GM19193 (cell line): ENCODE data around the gene PSMB8.

ENCODE experiments used
- POLR2A ChIP-seq: IDR thresholded peaks from 4 replicates; pipeline ENCODE4 v1.6.1; 2011; ENCODE audit not compliant: insufficient read depth, insufficient read length; ENCODE audit errors: extremely low read depth

The PSMB8 gene

DNA sequence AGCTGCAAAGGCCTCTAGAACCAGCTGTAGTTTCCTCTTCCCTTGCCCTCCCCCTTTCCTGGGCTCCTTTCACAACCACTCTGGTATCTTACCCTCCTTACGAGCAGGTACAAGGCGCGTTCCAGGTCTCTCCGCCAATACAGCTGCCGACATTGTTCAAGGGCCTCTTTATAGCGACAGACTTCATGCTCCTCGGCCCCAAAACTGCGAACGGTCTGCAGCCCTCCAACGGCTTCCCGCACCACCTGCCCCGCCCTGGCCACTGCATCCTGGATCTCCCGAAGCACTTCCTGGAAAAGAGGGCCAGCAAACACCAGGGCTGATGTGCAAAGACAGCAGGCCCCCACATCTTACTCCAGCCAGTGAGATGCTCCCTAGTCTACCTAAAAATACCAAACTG, 11.3 kb downstream of the PSMB8 start:
- TF ChIP-seq POLR2A = no peak

DNA sequence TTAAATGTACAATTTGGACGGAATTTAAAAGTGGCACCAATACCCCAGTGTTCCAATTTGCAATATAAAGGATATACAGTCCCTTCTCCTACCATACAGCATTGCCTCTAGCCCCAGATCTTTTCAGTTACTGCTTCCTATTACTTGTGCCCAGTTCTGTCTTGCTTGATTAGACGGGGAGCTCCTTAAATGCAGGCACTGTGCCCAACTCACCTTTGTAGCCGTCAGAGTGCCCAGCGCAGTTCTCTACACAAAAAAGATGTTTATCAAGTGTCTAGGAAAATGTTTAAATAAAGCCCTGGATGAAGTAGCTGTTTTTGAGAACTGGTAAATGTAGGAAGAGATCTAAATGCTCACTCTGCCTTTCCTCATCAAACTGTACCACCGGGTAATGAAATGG, 12.9 kb downstream of the PSMB8 start:
- no peak for TF ChIP-seq POLR2A

DNA sequence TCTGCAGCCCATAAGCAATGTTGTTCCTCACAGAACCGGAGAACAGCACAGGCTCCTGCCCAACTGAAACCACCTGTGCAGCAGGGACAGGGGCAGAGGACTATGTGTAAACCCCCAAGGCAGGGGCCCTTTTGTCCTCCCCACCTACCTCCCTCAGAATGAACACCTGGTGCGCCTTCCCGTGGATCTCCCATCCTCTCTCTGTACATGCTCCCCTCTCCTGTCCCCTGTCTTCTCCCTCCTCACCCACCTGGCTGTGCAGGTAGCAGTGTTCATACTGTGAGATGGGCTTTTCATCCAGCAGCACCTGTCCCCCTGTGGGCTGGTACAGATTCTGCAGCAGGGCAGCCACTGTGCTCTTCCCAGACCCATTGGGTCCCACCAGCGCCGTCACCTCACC, 13.8 kb downstream of the PSMB8 start:
- TF ChIP-seq POLR2A = no peak

DNA sequence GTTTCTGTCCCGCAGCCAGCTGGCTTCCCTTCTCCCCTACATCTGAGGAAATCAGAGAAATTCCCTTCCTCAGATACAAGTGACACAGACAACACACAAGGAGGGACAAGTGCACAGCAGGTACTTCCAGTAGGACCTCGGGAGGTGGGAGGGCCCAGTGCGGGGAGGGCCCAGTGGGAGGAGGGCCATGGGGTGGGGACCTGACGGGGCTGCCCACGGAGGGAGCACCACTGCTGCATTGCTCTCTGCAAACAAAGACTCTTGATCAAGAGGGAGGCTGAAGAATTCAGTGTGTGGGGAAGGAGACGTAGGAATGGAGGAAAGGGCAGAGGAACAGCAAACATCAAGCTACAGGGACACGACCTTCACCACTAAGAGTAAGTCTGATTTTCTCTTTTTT, 14.4 kb downstream of the PSMB8 start:
- TF ChIP-seq POLR2A = no peak

DNA sequence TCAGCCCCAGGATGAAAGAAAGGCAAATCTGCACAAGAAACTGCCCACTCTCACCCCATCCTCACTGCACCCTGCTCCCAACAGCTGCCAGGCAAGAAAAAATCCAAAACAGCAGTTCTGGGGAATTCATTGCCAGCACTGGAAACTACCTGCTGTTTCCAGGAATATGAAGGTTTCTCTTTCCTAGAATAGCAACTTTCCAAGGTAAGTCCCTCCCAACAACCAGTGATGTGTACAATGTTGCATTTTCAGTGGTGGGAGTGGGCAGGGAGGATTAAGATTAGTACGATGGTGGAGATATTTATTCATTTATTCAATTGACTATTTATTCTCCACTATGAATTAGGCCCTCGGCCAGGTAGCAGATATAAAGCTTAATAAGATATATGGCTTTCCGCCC, 16.8 kb downstream of the PSMB8 start:
- TF ChIP-seq POLR2A = no peak

DNA sequence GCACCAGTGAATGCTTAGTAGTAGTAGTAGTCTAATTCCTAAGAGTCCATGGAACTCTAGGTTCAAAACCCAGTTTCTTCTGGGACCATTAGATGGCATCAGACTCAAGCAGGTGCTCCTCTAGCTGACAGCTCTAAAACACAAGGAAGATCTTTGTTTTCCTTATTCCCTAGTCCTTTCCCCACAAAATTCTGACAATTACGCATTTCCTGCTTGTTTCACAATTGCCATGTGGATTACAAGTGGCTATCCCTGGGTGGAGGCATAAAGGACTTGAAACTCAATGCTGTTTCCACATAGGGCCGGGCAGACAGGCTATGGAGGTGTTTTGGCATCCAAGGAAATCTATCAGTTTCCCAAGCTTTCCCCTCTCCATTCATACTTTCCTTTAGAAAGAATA, 17.9 kb downstream of the PSMB8 start:
- TF ChIP-seq POLR2A = no peak

DNA sequence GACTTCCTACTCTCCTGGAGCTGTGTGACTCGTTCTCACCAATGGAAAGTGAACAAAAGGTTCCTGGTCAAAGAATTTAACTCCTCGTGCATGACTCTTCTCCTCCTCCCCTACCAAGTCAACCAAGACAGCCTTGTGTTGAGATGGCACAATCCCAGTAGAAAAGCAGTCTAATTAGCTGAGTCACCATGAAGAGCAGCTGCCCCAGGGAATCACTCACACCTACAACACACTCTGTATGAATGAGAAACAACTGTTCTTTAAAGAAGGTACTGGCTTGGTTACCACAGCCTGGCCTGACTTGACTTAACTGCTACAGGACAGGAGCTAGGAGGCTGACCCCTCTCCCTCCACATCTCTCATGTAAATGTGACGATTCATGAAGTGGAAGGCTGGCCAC, 24.1 kb downstream of the PSMB8 start:
- TF ChIP-seq POLR2A = no peak

DNA sequence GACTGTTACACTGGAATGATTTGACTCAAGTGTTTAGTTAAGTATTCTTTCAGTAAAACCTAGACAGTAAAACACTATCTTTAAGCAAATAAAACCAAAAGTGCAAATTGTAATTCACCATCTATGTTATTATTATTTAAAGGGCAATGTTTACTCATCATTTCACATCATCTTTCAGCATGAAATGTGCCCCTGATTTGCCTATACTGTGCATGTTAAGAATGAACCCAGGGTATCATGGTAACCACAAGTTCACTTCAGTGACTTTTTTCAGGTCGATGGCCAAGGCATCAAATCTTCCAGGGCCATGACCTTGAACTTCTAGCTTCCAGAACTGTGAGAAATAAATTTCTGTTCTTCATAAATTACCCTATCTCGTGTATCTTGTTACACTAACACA, 25.0 kb downstream of the PSMB8 start:
- no peak for TF ChIP-seq POLR2A

DNA sequence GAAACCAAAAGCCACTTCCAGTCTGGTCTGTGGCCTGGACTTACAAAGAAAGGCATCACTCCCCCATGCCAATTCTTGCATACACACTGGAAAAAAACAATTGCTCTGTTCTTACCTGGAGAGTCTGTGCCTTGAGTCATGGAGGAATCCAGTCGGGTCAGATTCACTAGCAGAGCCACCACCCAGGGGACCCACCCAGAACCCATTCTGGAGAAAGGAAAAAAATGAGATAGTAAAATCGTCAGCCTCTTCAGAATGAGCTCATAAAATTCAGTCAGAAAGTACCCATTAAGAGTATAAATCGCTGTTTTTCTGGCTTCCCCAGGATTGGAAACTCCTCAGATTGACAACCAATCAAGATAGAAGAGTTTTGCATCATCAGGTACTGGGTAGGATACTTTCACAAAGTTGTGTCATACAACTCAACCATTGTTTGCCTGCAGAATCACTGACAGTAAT, 27.1 kb downstream of the PSMB8 start, which contains the start of gene HLA-DOB:
Gene HLA-DOB, minus strand, starts transcription at position 257 of the 459 bp plus-strand sequence. Its CDS starts 51 bp downstream, at position 206.
- no peak for TF ChIP-seq POLR2A

DNA sequence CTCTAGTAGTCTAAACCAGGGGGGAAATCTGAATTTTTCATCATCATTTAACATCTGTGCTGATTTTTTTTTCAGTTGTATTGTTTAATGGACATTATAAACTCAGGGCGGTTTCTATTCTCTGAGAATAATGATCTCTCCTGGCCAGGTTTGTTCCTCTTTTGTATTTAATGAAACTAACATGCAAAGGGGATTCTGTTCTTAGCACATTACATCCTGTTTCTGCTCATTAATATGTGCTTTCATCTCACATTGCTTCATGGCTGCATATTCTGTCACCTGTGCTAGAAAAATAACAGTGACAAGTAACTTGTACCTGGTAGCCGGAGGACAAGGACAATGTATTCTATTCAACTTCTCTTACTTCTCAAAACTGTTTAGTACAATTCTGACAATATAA, 27.9 kb downstream of the PSMB8 start:
- TF ChIP-seq POLR2A = no peak

DNA sequence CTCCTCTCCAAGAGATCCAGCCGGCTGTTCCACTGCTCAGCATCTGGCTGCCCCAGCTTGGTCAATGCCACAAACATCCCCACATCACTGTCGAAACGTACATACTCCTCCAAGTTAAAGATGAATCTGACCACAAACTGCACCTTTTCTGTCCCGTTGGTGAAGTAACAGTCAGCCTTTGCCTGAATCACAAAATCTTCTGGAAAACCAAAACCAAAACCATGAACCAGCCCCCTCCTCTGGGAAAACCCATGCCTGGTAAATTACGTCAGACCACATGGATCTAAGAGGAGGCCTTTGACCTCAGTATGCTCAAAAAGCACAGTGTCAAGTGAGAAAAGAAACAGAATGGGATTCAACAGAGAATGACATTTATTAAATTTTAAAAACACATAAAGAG, 28.7 kb downstream of the PSMB8 start:
- TF ChIP-seq POLR2A = no peak

DNA sequence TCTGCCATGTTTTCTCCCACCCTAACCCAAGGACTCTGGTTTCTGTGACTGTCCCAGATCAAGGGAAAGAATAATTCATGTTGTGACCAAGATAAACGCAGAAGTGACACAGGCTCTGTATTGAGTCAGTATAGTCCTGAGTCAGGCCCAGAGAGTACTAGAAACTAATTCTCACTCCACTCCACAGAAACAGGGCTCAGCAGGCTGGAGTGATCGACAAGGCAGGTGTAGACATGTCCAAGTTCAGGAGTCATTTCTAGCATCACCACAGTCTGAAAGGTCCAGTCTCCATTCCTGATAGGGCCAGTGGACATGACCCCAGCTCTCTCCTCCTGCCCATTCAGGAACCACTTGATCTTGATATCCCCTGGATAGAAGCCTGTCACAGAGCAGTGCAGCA, 29.7 kb downstream of the PSMB8 start:
- no peak for TF ChIP-seq POLR2A

DNA sequence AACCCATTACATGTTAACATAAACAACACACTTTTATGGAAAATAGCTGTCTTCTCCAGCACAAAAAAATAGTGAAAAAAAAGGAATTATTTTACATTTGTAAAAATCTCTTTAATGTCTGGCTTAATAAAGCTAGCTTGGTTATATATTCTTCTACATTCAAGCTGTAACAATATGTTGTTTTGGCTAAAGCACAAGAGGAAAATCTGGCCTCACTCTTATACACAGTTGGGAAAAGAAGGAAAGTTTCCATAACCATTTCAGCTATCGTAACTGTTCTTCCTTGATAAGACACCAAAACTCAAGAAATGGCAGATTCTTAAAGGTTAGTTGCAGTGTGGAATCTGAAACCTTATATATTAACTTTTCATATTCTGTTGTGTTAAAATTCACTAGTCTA, 34.7 kb downstream of the PSMB8 start:
- TF ChIP-seq POLR2A = no peak

DNA sequence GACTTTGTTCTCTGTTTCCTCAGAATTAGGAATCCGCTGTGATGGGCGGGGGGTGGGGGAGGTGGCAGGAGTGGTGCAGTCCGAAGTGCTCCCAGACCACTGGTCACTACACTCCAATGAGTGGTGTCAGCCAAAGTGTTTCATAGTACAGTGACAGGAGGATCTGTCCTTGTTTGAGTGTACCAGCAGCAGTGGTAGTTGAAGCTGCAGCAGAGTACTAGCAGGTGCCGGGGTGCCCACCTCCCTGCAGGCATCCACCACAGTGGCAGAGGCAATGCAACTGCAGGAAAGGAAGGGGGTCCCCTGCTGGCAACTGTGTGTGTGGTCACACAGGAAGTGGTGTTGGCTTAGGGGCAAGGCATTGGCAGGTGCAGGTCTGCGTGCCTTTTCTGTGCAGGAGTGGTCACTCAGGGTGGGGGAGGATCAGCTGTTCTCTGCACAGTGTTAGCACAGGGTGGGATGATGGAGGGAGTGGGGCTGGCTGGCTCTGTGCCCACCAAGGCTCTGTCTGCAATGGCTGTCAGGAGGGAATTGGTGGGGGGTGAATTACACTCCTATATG, 36.7 kb downstream of the PSMB8 start:
- TF ChIP-seq POLR2A = no peak

DNA sequence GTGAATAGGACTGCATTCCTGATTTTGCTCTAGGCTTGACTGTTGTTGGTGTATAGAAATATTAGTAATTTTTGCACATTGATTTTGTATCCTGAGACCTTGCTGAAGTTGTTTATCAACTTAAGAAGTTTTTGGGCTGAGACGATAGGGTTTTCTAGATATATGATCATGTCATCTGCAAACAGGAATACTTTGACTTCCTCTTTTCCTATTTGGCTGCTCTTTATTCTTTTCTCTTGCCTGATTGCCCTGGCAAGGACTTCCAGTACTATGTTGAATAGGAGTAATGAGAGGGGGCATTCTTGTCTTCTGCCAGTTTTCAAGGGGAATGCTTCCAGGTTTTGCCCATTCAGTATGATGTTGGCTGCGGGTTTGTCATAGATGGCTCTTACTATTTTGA, 40.4 kb downstream of the PSMB8 start:
- TF ChIP-seq POLR2A = no peak

DNA sequence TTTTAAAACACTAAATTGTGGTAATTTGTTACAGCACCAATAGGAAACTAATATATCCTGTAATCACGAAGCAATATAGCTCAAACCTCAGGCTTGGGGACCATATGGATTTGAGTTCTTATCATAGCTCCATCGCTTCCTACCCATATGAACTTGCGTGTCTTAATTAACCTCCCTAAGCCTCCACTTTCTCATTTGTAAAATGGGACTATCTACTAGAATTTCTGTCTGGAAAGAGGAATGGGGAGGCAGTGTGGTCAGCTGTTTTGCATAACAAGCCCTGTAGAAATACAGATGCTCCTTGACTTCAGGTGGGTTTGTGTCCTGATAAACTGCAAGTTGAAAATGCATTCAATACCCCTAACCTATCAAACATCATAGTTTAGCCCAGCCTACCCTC, 44.1 kb downstream of the PSMB8 start:
- TF ChIP-seq POLR2A = no peak

DNA sequence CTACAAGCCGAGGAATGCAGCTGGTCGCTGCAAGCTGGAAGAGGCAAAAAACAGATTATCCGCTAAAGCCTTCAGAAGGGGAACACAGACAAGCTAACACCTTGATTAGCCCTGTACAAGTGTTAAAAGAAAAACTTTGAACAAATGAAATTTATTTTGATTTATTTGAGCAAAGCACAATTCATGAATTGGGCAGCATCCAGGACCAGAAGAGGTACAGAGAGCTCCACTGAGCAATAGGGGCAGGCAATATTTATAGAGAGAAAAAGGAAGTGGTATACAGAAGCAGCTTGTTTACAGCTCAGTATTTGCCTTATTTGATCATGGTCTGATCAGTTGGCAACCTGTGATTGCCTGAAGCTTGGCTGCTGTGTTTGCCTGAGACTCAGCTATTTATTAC, 44.7 kb downstream of the PSMB8 start:
- no peak for TF ChIP-seq POLR2A
